OCI-LY7 (cell line): ENCODE measurements around the gene GRIK2.

ENCODE experiments used
- EZH2phosphoT487 ChIP-seq: fragments of 200-600 bp; sonication (generic); IDR thresholded peaks from 2 replicates; pipeline ENCODE4 v1.6.1; 2018; ENCODE audit warnings: low read depth, borderline replicate concordance, mild to moderate bottlenecking, mixed run types, antibody characterized with exemption, low read length, moderate library complexity, mixed read lengths
- TF ChIP-seq, protein P1 (sequence below): fragments of 200-600 bp; sonication (generic); conservative IDR thresholded peaks from 2 replicates; pipeline ENCODE4 v1.5.1; 2014; ENCODE audit warnings: mild to moderate bottlenecking, antibody characterized with exemption, low read length, moderate library complexity, mixed read lengths

DNA sequence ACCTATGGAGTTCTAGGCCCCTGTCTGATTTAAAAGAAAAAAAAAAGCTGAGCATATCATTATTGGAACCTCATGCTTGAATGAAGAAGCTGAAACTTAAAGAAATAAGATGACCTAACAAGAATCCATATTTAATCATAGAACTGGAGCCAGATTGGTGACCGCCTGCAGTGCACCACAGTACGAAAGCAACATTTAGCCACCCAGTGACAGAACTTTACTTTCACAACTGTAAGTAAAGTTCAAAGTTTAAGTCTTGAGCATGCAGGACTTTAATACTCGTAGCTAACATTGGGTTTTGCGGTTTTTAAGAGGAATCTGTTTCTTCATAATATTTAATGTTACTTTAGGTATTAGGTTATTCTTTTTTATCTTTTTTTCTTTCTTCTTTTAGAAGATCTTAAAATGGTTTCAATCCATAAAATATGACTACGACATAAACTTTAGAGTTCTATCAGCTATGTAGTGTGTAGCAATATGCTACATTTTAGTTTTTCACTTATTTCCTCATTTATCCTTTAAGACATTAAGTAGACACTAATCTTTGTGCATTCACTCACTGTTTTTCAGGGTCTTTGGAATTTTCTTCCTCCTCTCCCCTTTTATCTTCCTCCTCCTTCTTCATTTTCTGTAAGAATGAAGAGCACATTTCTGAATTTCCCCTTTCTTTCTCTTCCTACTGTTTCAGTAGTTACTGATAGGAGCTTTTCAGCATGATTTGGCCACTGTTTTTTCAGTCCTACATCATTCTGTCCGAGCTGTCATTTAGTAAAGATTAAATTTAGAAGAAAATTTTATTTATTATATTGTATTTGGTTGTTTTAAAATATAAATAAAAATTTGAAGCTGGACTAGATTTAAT is 514.1 kb downstream of the GRIK2 start:
- TF ChIP-seq, protein P1, sequence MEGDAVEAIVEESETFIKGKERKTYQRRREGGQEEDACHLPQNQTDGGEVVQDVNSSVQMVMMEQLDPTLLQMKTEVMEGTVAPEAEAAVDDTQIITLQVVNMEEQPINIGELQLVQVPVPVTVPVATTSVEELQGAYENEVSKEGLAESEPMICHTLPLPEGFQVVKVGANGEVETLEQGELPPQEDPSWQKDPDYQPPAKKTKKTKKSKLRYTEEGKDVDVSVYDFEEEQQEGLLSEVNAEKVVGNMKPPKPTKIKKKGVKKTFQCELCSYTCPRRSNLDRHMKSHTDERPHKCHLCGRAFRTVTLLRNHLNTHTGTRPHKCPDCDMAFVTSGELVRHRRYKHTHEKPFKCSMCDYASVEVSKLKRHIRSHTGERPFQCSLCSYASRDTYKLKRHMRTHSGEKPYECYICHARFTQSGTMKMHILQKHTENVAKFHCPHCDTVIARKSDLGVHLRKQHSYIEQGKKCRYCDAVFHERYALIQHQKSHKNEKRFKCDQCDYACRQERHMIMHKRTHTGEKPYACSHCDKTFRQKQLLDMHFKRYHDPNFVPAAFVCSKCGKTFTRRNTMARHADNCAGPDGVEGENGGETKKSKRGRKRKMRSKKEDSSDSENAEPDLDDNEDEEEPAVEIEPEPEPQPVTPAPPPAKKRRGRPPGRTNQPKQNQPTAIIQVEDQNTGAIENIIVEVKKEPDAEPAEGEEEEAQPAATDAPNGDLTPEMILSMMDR, result no peak
- no peak for TF ChIP-seq EZH2phosphoT487
